ENCODE measurements around the gene GLIS1. TPM values are rescaled to one million over a fixed set of nuclear protein-coding genes. Genes with fewer than 3 reads are reported as not detected.

The GLIS1 gene
- total RNA-seq, 1 donor from 2014 or later: not detected

DNA sequence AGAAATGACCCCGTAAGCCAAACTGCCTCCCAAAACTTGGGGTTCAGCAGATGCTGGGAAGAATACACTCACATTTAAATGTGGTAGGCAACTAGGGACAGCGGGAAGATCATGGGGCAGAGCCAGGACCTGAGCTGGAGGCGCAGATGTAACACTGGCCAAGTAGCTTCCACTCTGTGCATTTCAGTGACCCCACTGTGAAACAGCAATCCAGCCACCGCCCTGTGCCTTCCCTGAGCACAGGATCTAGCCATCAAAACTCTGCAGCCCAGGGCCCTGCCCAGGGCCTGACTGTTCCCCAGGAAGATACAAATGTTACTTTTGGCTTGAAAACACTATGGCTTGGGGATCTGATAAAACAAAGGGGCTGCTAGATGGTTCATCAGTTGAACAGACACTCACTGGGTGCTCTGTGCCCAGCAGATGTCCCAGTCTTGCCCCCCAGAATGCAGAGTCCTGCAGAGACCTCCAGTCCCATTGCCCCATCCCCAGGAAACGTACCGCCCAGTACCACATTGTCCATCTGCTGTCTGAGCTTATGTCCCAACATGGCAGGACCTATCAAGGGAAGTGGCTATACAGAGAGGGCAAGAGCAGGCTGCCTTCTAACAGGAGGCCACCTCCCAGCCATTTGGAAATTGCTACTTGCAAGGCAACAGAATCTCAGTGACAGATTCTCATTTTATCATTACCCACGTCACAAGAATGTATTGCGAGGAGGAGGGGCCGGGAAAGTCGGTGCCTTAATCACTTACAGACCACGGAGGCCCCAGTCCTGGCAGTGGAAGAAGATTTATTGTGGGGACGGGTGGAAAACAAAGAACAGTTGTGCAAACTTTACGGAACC lies 155.7 kb downstream of the GLIS1 start:
- Mint-ChIP-seq H3K36me3 (ENCODE audit: low read depth, unreplicated experiment) (no peaks in the 10 kb centered on the region), H3K27ac (ENCODE audit: unreplicated experiment) (no peak overlapping the region), H3K27me3 (ENCODE audit: unreplicated experiment) (peaks cover 4% of the 10 kb centered on the region), H3K4me1 (ENCODE audit: unreplicated experiment) (peaks cover 3% of the 10 kb centered on the region), H3K4me3 (ENCODE audit: unreplicated experiment) (no peak overlapping the region), H3K9me3 (ENCODE audit: unreplicated experiment) (no peaks in the 10 kb centered on the region)
- DNase-seq (ENCODE audit: low spot score): no peak
- no peak for TF ChIP-seq CTCF (IDR thresholded peaks at IDR 0.05; ENCODE audit: unreplicated experiment)

GRCh38 chr1:53582211-53583020 lies 156.5 kb downstream of the GLIS1 start:
- DNase-seq (ENCODE audit: low spot score): no peak
- H3K27me3 Mint-ChIP-seq (ENCODE audit: unreplicated experiment): peaks cover 4% of the 10 kb centered on the region
- no peak for TF ChIP-seq CTCF (IDR thresholded peaks at IDR 0.05; ENCODE audit: unreplicated experiment)

GRCh38 chr1:53581476-53581875 lies 157.5 kb downstream of the GLIS1 start:
- H3K27ac Mint-ChIP-seq (ENCODE audit: unreplicated experiment): no peak overlapping the region

More at GRCh38 chr1:53582211-53583020, 156.5 kb downstream of the GLIS1 start:
- Mint-ChIP-seq H3K27ac (ENCODE audit: unreplicated experiment) (no peak overlapping the region), H3K4me3 (ENCODE audit: unreplicated experiment) (no peak overlapping the region), H3K4me1 (ENCODE audit: unreplicated experiment) (peaks cover 3% of the 10 kb centered on the region), H3K36me3 (ENCODE audit: low read depth, unreplicated experiment) (no peaks in the 10 kb centered on the region), H3K9me3 (ENCODE audit: unreplicated experiment) (no peaks in the 10 kb centered on the region)

GRCh38 chr1:53580739-53581475 lies 158.1 kb downstream of the GLIS1 start:
- DNase-seq (ENCODE audit: low spot score): no peak
- Mint-ChIP-seq H3K27me3 (ENCODE audit: unreplicated experiment) (peaks cover 2% of the 10 kb centered on the region), H3K9me3 (ENCODE audit: unreplicated experiment) (no peaks in the 10 kb centered on the region), H3K27ac (ENCODE audit: unreplicated experiment) (no peak overlapping the region), H3K4me3 (ENCODE audit: unreplicated experiment) (no peak overlapping the region), H3K4me1 (ENCODE audit: unreplicated experiment) (peaks cover 3% of the 10 kb centered on the region), H3K36me3 (ENCODE audit: low read depth, unreplicated experiment) (no peaks in the 10 kb centered on the region)
- no peak for TF ChIP-seq CTCF (IDR thresholded peaks at IDR 0.05; ENCODE audit: unreplicated experiment)

More at GRCh38 chr1:53581476-53581875, 157.5 kb downstream of the GLIS1 start:
- H3K4me1 Mint-ChIP-seq (ENCODE audit: unreplicated experiment): peaks cover 3% of the 10 kb centered on the region
- H3K36me3 Mint-ChIP-seq (ENCODE audit: low read depth, unreplicated experiment): no peaks in the 10 kb centered on the region
- no peak for DNase-seq (ENCODE audit: low spot score)
- peaks cover 2% of the 10 kb centered on the region for H3K27me3 Mint-ChIP-seq (ENCODE audit: unreplicated experiment)
- no peaks in the 10 kb centered on the region for H3K9me3 Mint-ChIP-seq (ENCODE audit: unreplicated experiment)
- no peak overlapping the region for H3K4me3 Mint-ChIP-seq (ENCODE audit: unreplicated experiment)
- TF ChIP-seq CTCF (IDR thresholded peaks at IDR 0.05; ENCODE audit: unreplicated experiment): no peak
